C4-2B (cell line): ENCODE data around the gene HPD.
A peak's percentile ranks its signal among the peaks of the same experiment; 100 is the strongest.

Experiments used
- H3K27ac ChIP-seq: fragments of 450-650 bp; 2 replicates; pipeline ENCODE4 v1.5.1; 2017
- CTCF ChIP-seq: fragments of 450-650 bp; conservative IDR thresholded peaks from 2 replicates; pipeline ENCODE4 v1.5.1; 2017; ENCODE audit warnings: mild to moderate bottlenecking
- ZFX ChIP-seq: fragments of 450-650 bp; IDR thresholded peaks from 2 replicates; pipeline ENCODE4 v1.6.1; 2017

The HPD gene

GRCh38 chr12:121839993-121840761 lies 18.5 kb downstream of the HPD start:
- TF ChIP-seq ZFX, result no peak
- TF ChIP-seq CTCF, result no peak
- H3K27ac ChIP-seq, result peak overlapping the region; percentile 77

- TF ChIP-seq ZFX, result no peak
- H3K27ac ChIP-seq, result peak overlapping the region; percentile 77
Measured at GRCh38 chr12:121839106-121839992, 19.3 kb downstream of the HPD start.

GRCh38 chr12:121838126-121838525 lies 20.5 kb downstream of the HPD start:
- no peak overlapping the region for H3K27ac ChIP-seq
- TF ChIP-seq CTCF (no peak), ZFX (no peak)

GRCh38 chr12:121837680-121838079 lies 21.0 kb downstream of the HPD start:
- TF ChIP-seq ZFX (no peak), CTCF (no peak)

GRCh38 chr12:121831571-121832245 lies 27.0 kb downstream of the HPD start:
- no peak overlapping the region for H3K27ac ChIP-seq
- TF ChIP-seq CTCF (no peak), ZFX (no peak)

More at GRCh38 chr12:121837680-121838079, 21.0 kb downstream of the HPD start:
- H3K27ac ChIP-seq, result no peak overlapping the region

- no peak overlapping the region for H3K27ac ChIP-seq
- TF ChIP-seq CTCF, result no peak
- no peak for TF ChIP-seq ZFX
Measured at GRCh38 chr12:121830588-121831265, 27.9 kb downstream of the HPD start.

- no peak for TF ChIP-seq CTCF
- no peak overlapping the region for H3K27ac ChIP-seq
Measured at GRCh38 chr12:121830134-121830533, 28.5 kb downstream of the HPD start.
